IMR-90 (cell line): ENCODE results near the gene MYL11. TPM values are rescaled to one million over a fixed set of nuclear protein-coding genes. Genes with fewer than 3 reads are reported as not detected.

Experiments
- ATAC-seq: fragments of 200-7000 bp; cut with Tn5 transposase; 2 replicates; pipeline ENCODE4 v1.9.1; 2020; ENCODE audit warnings: low read depth, mild to moderate bottlenecking, moderate library complexity
- Bru-seq: library from RNA; stranded (reverse); fragments of 400-500 nt; gene quantifications from one replicate; lab custom pipeline; 2021; lab: Mats Ljungman, UMichigan
- BruChase-seq, 2 experiments: library from RNA; stranded (reverse); fragments of 400-500 nt; gene quantifications; one replicate each; lab custom pipeline; 2021; lab: Mats Ljungman, UMichigan
- BruUV-seq: library from RNA; stranded (reverse); fragments of 400-500 nt; replicated peaks from 2 replicates; lab custom pipeline; 2021; lab: Mats Ljungman, UMichigan
- CTCF ChIA-PET: fragments of 300-600 bp; formaldehyde crosslinking; extraction: SDS; loops from one replicate; lab custom pipeline; 2021; ENCODE audit warnings: antibody characterized with exemption; lab: Yijun Ruan, JAX
- POLR2A ChIA-PET: fragments of 300-600 bp; sonication (Branson Sonifier 250); formaldehyde crosslinking; loops from one replicate; lab custom pipeline; 2022; ENCODE audit warnings: antibody characterized with exemption; ENCODE audit not compliant: unreplicated experiment; lab: Charles Lee
- DNase-seq: peaks from one replicate; pipeline ENCODE4 v3.0.0; 2013
- H2AFZ ChIP-seq: replicated peaks from 2 replicates; pipeline ENCODE3; 2013; ENCODE audit warnings: low read length, mild to moderate bottlenecking; ENCODE audit not compliant: poor library complexity
- H2AK5ac ChIP-seq: 2 replicates; pipeline ENCODE4 v1.6.1; 2013; ENCODE audit warnings: low read depth, low read length, inconsistent platforms
- H2AK9ac ChIP-seq: replicated peaks from 2 replicates; pipeline ENCODE3; 2013; ENCODE audit warnings: mild to moderate bottlenecking, low read depth, low read length, moderate library complexity; ENCODE audit not compliant: poor library complexity
- H2BK120ac ChIP-seq: 2 replicates; pipeline ENCODE4 v1.6.1; 2013; ENCODE audit warnings: low read depth, low read length, inconsistent platforms
- H2BK15ac ChIP-seq: 3 replicates; pipeline ENCODE4 v1.6.1; 2013; ENCODE audit warnings: low read depth, low read length, inconsistent platforms
- H2BK20ac ChIP-seq: 2 replicates; pipeline ENCODE4 v1.6.1; 2013; ENCODE audit warnings: low read depth, mild to moderate bottlenecking, inconsistent platforms, low read length, moderate library complexity
- H2BK5ac ChIP-seq: 2 replicates; pipeline ENCODE4 v1.6.1; 2013; ENCODE audit warnings: mild to moderate bottlenecking, low read depth, low read length, inconsistent platforms; ENCODE audit not compliant: poor library complexity, severe bottlenecking
- H3K14ac ChIP-seq: replicated peaks from 2 replicates; pipeline ENCODE4 v1.6.1; 2013; ENCODE audit warnings: low read depth, low read length, inconsistent platforms
- H3K18ac ChIP-seq: 2 replicates; pipeline ENCODE4 v1.6.1; 2013; ENCODE audit warnings: low read depth, low read length, control low read depth
- H3K23ac ChIP-seq: 2 replicates; pipeline ENCODE4 v1.6.1; 2013; ENCODE audit warnings: low read depth, low read length, inconsistent platforms
- H3K27ac ChIP-seq: 2 replicates; pipeline ENCODE4 v1.5.1; 2013; ENCODE audit warnings: mild to moderate bottlenecking, control low read depth, low read length; ENCODE audit not compliant: insufficient read depth
- H3K27me3 ChIP-seq: 2 replicates; pipeline ENCODE4 v1.6.1; 2013; ENCODE audit warnings: low read length; ENCODE audit not compliant: control insufficient read depth, insufficient read depth
- H3K36me3 ChIP-seq: 2 replicates; pipeline ENCODE4 v1.6.1; 2013; ENCODE audit warnings: low read length, mixed read lengths; ENCODE audit not compliant: control insufficient read depth, insufficient read depth
- H3K4ac ChIP-seq: 2 replicates; pipeline ENCODE4 v1.6.1; 2013; ENCODE audit warnings: low read depth, low read length, inconsistent platforms
- H3K4me1 ChIP-seq: 2 replicates; pipeline ENCODE4 v1.6.1; 2013; ENCODE audit warnings: low read length, mixed read lengths; ENCODE audit not compliant: control insufficient read depth, insufficient read depth
- H3K4me2 ChIP-seq: 2 replicates; pipeline ENCODE4 v1.6.1; 2013; ENCODE audit warnings: low read depth, mild to moderate bottlenecking, control low read depth, low read length, moderate library complexity
- H3K4me3 ChIP-seq: 2 replicates; pipeline ENCODE4 v1.5.1; 2013; ENCODE audit warnings: low read depth, mild to moderate bottlenecking, control low read depth, low read length, moderate library complexity; ENCODE audit not compliant: insufficient read depth
- H3K56ac ChIP-seq: 2 replicates; pipeline ENCODE4 v1.6.1; 2013; ENCODE audit warnings: low read length, inconsistent platforms; ENCODE audit not compliant: insufficient read depth; ENCODE audit errors: extremely low read depth
- H3K79me1 ChIP-seq, 2 experiments: 2 replicates each; pipeline ENCODE4 v1.6.1; 2013; ENCODE audit warnings: low read length in 2 of 2, inconsistent platforms in 1 of 2, low read depth in 1 of 2
- H3K9ac ChIP-seq: 2 replicates; pipeline ENCODE4 v1.6.1; 2013; ENCODE audit warnings: low read depth, low read length, control low read depth
- H3K9me1 ChIP-seq: 2 replicates; pipeline ENCODE4 v1.6.1; 2013; ENCODE audit warnings: low read length, inconsistent platforms; ENCODE audit not compliant: insufficient read depth
- H3K9me3 ChIP-seq: 2 replicates; pipeline ENCODE4 v1.6.1; 2013; ENCODE audit warnings: low read length; ENCODE audit not compliant: control insufficient read depth, insufficient read depth
- H4K20me1 ChIP-seq: 2 replicates; pipeline ENCODE4 v1.6.1; 2013; ENCODE audit warnings: low read length, inconsistent platforms; ENCODE audit not compliant: insufficient read depth
- H4K5ac ChIP-seq: 2 replicates; pipeline ENCODE4 v1.6.1; 2013; ENCODE audit warnings: mild to moderate bottlenecking, low read depth, low read length, control low read depth
- H4K8ac ChIP-seq, 2 experiments: 2 replicates each; pipeline ENCODE4 v1.6.1; 2013; ENCODE audit warnings: low read depth in 2 of 2, low read length in 2 of 2, control low read depth in 1 of 2, inconsistent platforms in 1 of 2
- H4K91ac ChIP-seq: 2 replicates; pipeline ENCODE4 v1.6.1; 2013; ENCODE audit warnings: low read depth, low read length, inconsistent platforms; ENCODE audit not compliant: insufficient read depth
- CHD1 ChIP-seq: IDR thresholded peaks from 2 replicates; pipeline ENCODE4 v1.6.1; 2012; ENCODE audit warnings: low read depth, low read length, improper control_type of control experiment
- RFX5 ChIP-seq: IDR thresholded peaks from 2 replicates; pipeline ENCODE4 v1.8.0; 2012; ENCODE audit warnings: low read depth, mild to moderate bottlenecking, low read length, moderate library complexity
- USF2 ChIP-seq: fragments of 150-350 bp; IDR thresholded peaks from 2 replicates; pipeline ENCODE4 v1.6.1; 2017; ENCODE audit warnings: mild to moderate bottlenecking, antibody characterized with exemption, low read length, low read depth
- WGBS, 2 experiments: methylation state at CpG; one replicate each; pipeline versions ENCODE4 v1.1.5 to v1.1.7; 2013; ENCODE audit warnings: missing lambda C conversion rate in 2 of 2; ENCODE audit not compliant: insufficient read length in 1 of 2; ENCODE audit errors: extremely low coverage in 2 of 2; 5-methylcytosine and 5-hydroxymethylcytosine counted together
- dilution Hi-C: fragments of 300-500 bp; cut with HindIII; formaldehyde crosslinking; loops from one replicate; pipeline ENCODE4 v1.14.3; 2018; ENCODE audit warnings: low sequenced_read_pairs; ENCODE audit not compliant: unreplicated experiment
- in situ Hi-C: fragments of 300-500 bp; cut with MboI; formaldehyde crosslinking; loops from 3 replicates; pipeline ENCODE4 v1.14.3; 2019; ENCODE audit warnings: low sequenced_read_pairs, inconsistent platforms, mixed read lengths
- intact Hi-C: fragments of 100-400 bp; cut with micrococcal nuclease; formaldehyde crosslinking; loops from 2 replicates; pipeline ENCODE4 v1.10.0; 2022
- long read RNA-seq: library from polyadenylated mRNA; unstranded; transcript quantifications from one replicate; pipeline ENCODE4 v2.0.0, GENCODE V29; 2021; ENCODE audit not compliant: unreplicated experiment
- polyA plus RNA-seq, 3 experiments: library from polyadenylated mRNA; depleted of rRNA; stranded (reverse); fragments of >200 nt; gene quantifications; 2 replicates each; pipeline ENCODE4 v1.2.3, GENCODE V29; 2012; ENCODE audit warnings: low replicate concordance in 1 of 3
- total RNA-seq: library from RNA; depleted of rRNA; stranded (reverse); fragments of >200 nt; gene quantifications from 2 replicates; pipeline ENCODE4 v1.2.3, GENCODE V29; 2012; rRNA removed
- TF ChIP-seq, protein P1 (sequence below): conservative IDR thresholded peaks from 2 replicates; pipeline ENCODE4 v1.5.1; 2012; ENCODE audit warnings: mild to moderate bottlenecking, low read depth, low read length, improper control_type of control experiment

Gene MYL11, protein sequence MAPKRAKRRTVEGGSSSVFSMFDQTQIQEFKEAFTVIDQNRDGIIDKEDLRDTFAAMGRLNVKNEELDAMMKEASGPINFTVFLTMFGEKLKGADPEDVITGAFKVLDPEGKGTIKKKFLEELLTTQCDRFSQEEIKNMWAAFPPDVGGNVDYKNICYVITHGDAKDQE
- total RNA-seq (not detected in 2 replicates), polyA plus RNA-seq (2012; rRNA removed) (1.1 and 1.2 TPM in 2 replicates), Bru-seq, nascent RNA (not detected), BruChase-seq, experiment 1, labeled RNA remaining after a 6-hour chase (percentile 14 among the genes with signal in this experiment), BruChase-seq, experiment 2, labeled RNA remaining after a 2-hour chase (not detected)
- not detected in 2 replicates for polyA plus RNA-seq (2012; cell fraction: cytosol; rRNA removed)
- polyA plus RNA-seq (2012; cell fraction: nucleus; rRNA removed; ENCODE audit: low replicate concordance), result not detected in 2 replicates
- long read RNA-seq, result 0 reads

GRCh38 chr16:30374538-30374937 is at the start of gene MYL11:
MYL11 (plus strand) TSS chr16:30374802; CDS start chr16:30374858, 56 bp downstream.
- Histone ChIP-seq H4K91ac (no peak within 1 kb of the TSS), H3K14ac (no peak within 1 kb of the TSS), H2BK120ac (no peak within 1 kb of the TSS), H3K23ac (no peak within 1 kb of the TSS), H4K20me1 (peaks cover 10% of the 10 kb centered on the region), H3K9me3 (no peaks in the 10 kb centered on the region), H3K79me1 (peaks cover 0 to 28% of the 10 kb centered on the region in 2 experiments), H3K56ac (no peak within 1 kb of the TSS), H4K8ac (no peak within 1 kb of the TSS), H3K27me3 (no peaks in the 10 kb centered on the region), H3K4me2 (no peak within 1 kb of the TSS), H3K4me3 (no peak within 1 kb of the TSS), H3K18ac (no peak within 1 kb of the TSS), H3K9ac (no peak within 1 kb of the TSS), H2AK5ac (peak within 1 kb of the TSS; percentile 64; the same call in 1 of the 2 replicates), H3K36me3 (no peaks in the 10 kb centered on the region), H2BK5ac (no peak within 1 kb of the TSS), H3K4me1 (peaks cover 7% of the 10 kb centered on the region), H2AFZ (no peak within 1 kb of the TSS), H3K27ac (no peak within 1 kb of the TSS), H4K5ac (no peak within 1 kb of the TSS), H2BK20ac (no peak within 1 kb of the TSS), H2AK9ac (peak within 1 kb of the TSS; percentile 82), H3K4ac (no peak within 1 kb of the TSS), H3K9me1 (peaks cover 16% of the 10 kb centered on the region), H2BK15ac (no peak within 1 kb of the TSS)
- DNase-seq (no peak), ATAC-seq (no peak)
- TF ChIP-seq, protein P1, sequence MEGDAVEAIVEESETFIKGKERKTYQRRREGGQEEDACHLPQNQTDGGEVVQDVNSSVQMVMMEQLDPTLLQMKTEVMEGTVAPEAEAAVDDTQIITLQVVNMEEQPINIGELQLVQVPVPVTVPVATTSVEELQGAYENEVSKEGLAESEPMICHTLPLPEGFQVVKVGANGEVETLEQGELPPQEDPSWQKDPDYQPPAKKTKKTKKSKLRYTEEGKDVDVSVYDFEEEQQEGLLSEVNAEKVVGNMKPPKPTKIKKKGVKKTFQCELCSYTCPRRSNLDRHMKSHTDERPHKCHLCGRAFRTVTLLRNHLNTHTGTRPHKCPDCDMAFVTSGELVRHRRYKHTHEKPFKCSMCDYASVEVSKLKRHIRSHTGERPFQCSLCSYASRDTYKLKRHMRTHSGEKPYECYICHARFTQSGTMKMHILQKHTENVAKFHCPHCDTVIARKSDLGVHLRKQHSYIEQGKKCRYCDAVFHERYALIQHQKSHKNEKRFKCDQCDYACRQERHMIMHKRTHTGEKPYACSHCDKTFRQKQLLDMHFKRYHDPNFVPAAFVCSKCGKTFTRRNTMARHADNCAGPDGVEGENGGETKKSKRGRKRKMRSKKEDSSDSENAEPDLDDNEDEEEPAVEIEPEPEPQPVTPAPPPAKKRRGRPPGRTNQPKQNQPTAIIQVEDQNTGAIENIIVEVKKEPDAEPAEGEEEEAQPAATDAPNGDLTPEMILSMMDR, result no peak
- TF ChIP-seq USF2 (no peak), CHD1 (no peak), RFX5 (no peak)
- WGBS, 2 experiments, result no CpG with 5 or more reads among the region's 6 CpGs
- dilution Hi-C loops (no loop called here), intact Hi-C loops (no loop called here), in situ Hi-C loops (no loop called here)
- ChIA-PET POLR2A (no interaction called here), CTCF (no interaction called here)
- no TSS peak for BruUV-seq
